Panc1 (cell line): ENCODE data around the gene THADA. TPM values are rescaled to one million over a fixed set of nuclear protein-coding genes. Genes with fewer than 3 reads are reported as not detected.

Source experiments
- ATAC-seq: fragments of 200-7000 bp; cut with Tn5 transposase; 2 replicates; pipeline ENCODE4 v1.9.1; 2020; ENCODE audit warnings: mild to moderate bottlenecking, moderate library complexity
- BruUV-seq: library from RNA; stranded (reverse); fragments of 400-500 nt; replicated peaks from 2 replicates; lab custom pipeline; 2021; lab: Mats Ljungman, UMichigan
- CTCF ChIA-PET: fragments of 300-600 bp; sonication (Branson Sonifier 250); formaldehyde crosslinking; loops from one replicate; lab custom pipeline; 2022; ENCODE audit warnings: antibody characterized with exemption; lab: Charles Lee
- POLR2A ChIA-PET: fragments of 300-600 bp; sonication (Branson Sonifier 250); formaldehyde crosslinking; loops from one replicate; lab custom pipeline; 2022; ENCODE audit warnings: antibody characterized with exemption; lab: Charles Lee
- DNase-seq: peaks from one replicate; pipeline ENCODE4 v3.0.0-alpha.2; 2010; ENCODE audit warnings: low read depth, low spot score
- H3K27ac ChIP-seq: 2 replicates; pipeline ENCODE4 v1.5.1; 2011; ENCODE audit warnings: mild to moderate bottlenecking, low read length, inconsistent platforms
- H3K27me3 ChIP-seq: fragments of 200-500 bp; sonication (Bioruptor generic); 2 replicates; pipeline ENCODE4 v1.6.0; 2014; ENCODE audit warnings: low read length, inconsistent platforms; ENCODE audit not compliant: control insufficient read depth, insufficient read depth
- H3K36me3 ChIP-seq: fragments of 200-500 bp; sonication (Bioruptor generic); 2 replicates; pipeline ENCODE4 v1.5.1; 2014; ENCODE audit warnings: inconsistent platforms, mild to moderate bottlenecking, low read length, moderate library complexity; ENCODE audit not compliant: control insufficient read depth, insufficient read depth
- H3K4me1 ChIP-seq: 2 replicates; pipeline ENCODE4 v1.5.1; 2011; ENCODE audit warnings: inconsistent platforms, mild to moderate bottlenecking, low read length, moderate library complexity; ENCODE audit not compliant: control insufficient read depth, insufficient read depth
- H3K4me3 ChIP-seq, 2 experiments: 2 replicates each; pipeline ENCODE4 v1.5.1; 2011 to 2012; ENCODE audit warnings: low read depth in 2 of 2, low read length in 2 of 2, mild to moderate bottlenecking in 2 of 2, inconsistent platforms in 1 of 2, moderate library complexity in 1 of 2
- H3K9me3 ChIP-seq: fragments of 200-500 bp; sonication (Bioruptor generic); 2 replicates; pipeline ENCODE4 v1.5.1; 2014; ENCODE audit warnings: low read depth, mild to moderate bottlenecking, inconsistent platforms, low read length, moderate library complexity; ENCODE audit not compliant: control insufficient read depth, insufficient read depth
- CTCF ChIP-seq: fragments of 450-650 bp; IDR thresholded peaks from 2 replicates; pipeline ENCODE4 v1.5.1; 2017; ENCODE audit warnings: mild to moderate bottlenecking
- POLR2AphosphoS5 ChIP-seq: IDR thresholded peaks from 2 replicates; pipeline ENCODE4 v1.6.1; 2012; ENCODE audit warnings: mild to moderate bottlenecking, low read depth, low read length, moderate library complexity
- REST ChIP-seq, 2 experiments: IDR thresholded peaks; 2 replicates each; pipeline ENCODE4 v1.6.1; 2011 to 2012; ENCODE audit warnings: low read depth in 2 of 2, control low read depth in 1 of 2, low read length in 1 of 2, mild to moderate bottlenecking in 1 of 2, moderate library complexity in 1 of 2; ENCODE audit not compliant: insufficient read depth in 1 of 2
- SIN3A ChIP-seq: IDR thresholded peaks from 2 replicates; pipeline ENCODE4 v1.6.1; 2012; ENCODE audit warnings: low read depth, mild to moderate bottlenecking, low read length, moderate library complexity, borderline replicate concordance; ENCODE audit not compliant: insufficient read depth
- TCF7L2 ChIP-seq: IDR thresholded peaks from 2 replicates; pipeline ENCODE4 v1.6.1; 2011; ENCODE audit warnings: mild to moderate bottlenecking, low read depth, low read length, inconsistent platforms
- in situ Hi-C: cut with HindIII; loops from 2 replicates; pipeline ENCODE4 v1.10.0; 2016; ENCODE audit warnings: low sequenced_read_pairs, low pct_unique_long_range_greater_than_20kb
- intact Hi-C: fragments of 100-400 bp; cut with micrococcal nuclease; formaldehyde crosslinking; loops from one replicate; pipeline ENCODE4 v1.10.0; 2022; ENCODE audit not compliant: unreplicated experiment
- total RNA-seq: library from RNA; stranded (reverse); gene quantifications from one replicate; pipeline ENCODE4 v1.2.1, GENCODE V29; 2021; ENCODE audit not compliant: unreplicated experiment

THADA gene
- total RNA-seq, 1 experiment from 2014 or later, result 37.2 TPM

GRCh38 chr2:43184339-43184895 is 411.4 kb downstream of the THADA start:
- ATAC-seq (peak; percentile 58; the same call in 1 of the 2 replicates), DNase-seq (no peak)
- POLR2A ChIA-PET, result interaction anchor here (0.6 kb wide), 1 partner anchor 10 kb away, joined by 3 read pairs; no protein-coding TSS in a partner anchor
- no peaks in the 10 kb centered on the region for H3K36me3 ChIP-seq
- BruUV-seq, result no TSS peak
- no peaks in the 10 kb centered on the region for H3K9me3 ChIP-seq
- no peaks in the 10 kb centered on the region for H3K27me3 ChIP-seq
- intact Hi-C loops (no loop called here), in situ Hi-C loops (no loop called here)
- CTCF ChIA-PET, result no interaction called here
- peaks cover 7% of the 10 kb centered on the region for H3K4me1 ChIP-seq
- H3K27ac ChIP-seq, result no peak overlapping the region
- TF ChIP-seq SIN3A (no peak), TCF7L2 (no peak), CTCF (no peak), REST (IDR thresholded peaks at IDR 0.05; ENCODE audit: insufficient read depth in 1 of 2, low read depth in 2 of 2, low read length in 1 of 2) (no peak), POLR2AphosphoS5 (no peak)
- no peak overlapping the region for H3K4me3 ChIP-seq

GRCh38 chr2:43183743-43184142 is 412.1 kb downstream of the THADA start:
- TF ChIP-seq CTCF (no peak), TCF7L2 (no peak), SIN3A (no peak), REST (IDR thresholded peaks at IDR 0.05; ENCODE audit: insufficient read depth in 1 of 2, low read depth in 2 of 2, low read length in 1 of 2) (no peak), POLR2AphosphoS5 (no peak)
- H3K27me3 ChIP-seq, result no peaks in the 10 kb centered on the region
- BruUV-seq, result no TSS peak
- in situ Hi-C loops (no loop called here), intact Hi-C loops (no loop called here)
- peaks cover 10% of the 10 kb centered on the region for H3K4me1 ChIP-seq
- ATAC-seq (no peak), DNase-seq (no peak)
- no peaks in the 10 kb centered on the region for H3K36me3 ChIP-seq
- no peak overlapping the region for H3K4me3 ChIP-seq
- no peak overlapping the region for H3K27ac ChIP-seq
- ChIA-PET CTCF (no interaction called here), POLR2A (no interaction called here)
- no peaks in the 10 kb centered on the region for H3K9me3 ChIP-seq
